ENCODE measurements around the gene RAB4B.

GRCh38 chr19:40735013-40735771 is 42.9 kb upstream of the RAB4B start:
- TF ChIP-seq GATA2 (IDR thresholded peaks at IDR 0.05; ENCODE audit: low read depth, low read length) (no peak), GATA3 (IDR thresholded peaks at IDR 0.05; ENCODE audit: low read depth, low read length) (no peak)
